ENCODE results near the gene BTNL8.
"Not testable (repeated sequence)": the region's sequence is repeated elsewhere in the genome, so short reads cannot be mapped to it uniquely, and the experiment has no call there.

BTNL8 gene

DNA sequence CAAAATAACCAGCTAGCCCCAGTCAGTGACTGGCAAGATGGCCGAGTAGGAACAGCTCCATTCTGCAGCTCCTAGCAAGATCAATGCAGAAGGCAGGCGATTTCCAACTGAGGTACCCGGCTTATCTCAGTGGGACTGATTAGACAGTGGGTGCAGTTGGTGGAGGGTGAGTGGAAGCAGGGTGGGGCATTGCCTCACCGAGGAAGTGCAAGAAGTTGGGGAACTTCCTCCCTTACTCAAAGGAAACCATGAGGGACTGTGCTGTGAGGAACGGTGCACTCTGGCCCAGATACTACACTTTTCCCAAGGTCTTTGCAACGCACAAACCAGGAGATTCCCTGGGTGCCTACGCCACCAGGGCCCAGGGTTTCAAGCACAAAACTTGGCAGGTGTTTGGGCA lies 9.6 kb upstream of the BTNL8 start:
- H3K27me3 ChIP-seq, result peaks cover 5% of the 10 kb centered on the region
- H3K27ac ChIP-seq, result peak overlapping the region; percentile 85
- peak overlapping the region in 1 of 2 experiments; percentile 42 for H3K4me3 ChIP-seq (ENCODE audit: low read depth in 1 of 2, low read length in 1 of 2)
- no peaks in the 10 kb centered on the region for H3K9me3 ChIP-seq
- no peaks in the 10 kb centered on the region for H3K36me3 ChIP-seq
- TF ChIP-seq, protein P1, sequence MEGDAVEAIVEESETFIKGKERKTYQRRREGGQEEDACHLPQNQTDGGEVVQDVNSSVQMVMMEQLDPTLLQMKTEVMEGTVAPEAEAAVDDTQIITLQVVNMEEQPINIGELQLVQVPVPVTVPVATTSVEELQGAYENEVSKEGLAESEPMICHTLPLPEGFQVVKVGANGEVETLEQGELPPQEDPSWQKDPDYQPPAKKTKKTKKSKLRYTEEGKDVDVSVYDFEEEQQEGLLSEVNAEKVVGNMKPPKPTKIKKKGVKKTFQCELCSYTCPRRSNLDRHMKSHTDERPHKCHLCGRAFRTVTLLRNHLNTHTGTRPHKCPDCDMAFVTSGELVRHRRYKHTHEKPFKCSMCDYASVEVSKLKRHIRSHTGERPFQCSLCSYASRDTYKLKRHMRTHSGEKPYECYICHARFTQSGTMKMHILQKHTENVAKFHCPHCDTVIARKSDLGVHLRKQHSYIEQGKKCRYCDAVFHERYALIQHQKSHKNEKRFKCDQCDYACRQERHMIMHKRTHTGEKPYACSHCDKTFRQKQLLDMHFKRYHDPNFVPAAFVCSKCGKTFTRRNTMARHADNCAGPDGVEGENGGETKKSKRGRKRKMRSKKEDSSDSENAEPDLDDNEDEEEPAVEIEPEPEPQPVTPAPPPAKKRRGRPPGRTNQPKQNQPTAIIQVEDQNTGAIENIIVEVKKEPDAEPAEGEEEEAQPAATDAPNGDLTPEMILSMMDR (IDR thresholded peaks at IDR 0.05), result no peak
- H3K4me1 ChIP-seq (ENCODE audit: control insufficient read depth in 1 of 2, insufficient read depth in 1 of 2, low read depth in 1 of 2, low read length in 1 of 2), result peaks cover 25% of the 10 kb centered on the region in 2 experiments

DNA sequence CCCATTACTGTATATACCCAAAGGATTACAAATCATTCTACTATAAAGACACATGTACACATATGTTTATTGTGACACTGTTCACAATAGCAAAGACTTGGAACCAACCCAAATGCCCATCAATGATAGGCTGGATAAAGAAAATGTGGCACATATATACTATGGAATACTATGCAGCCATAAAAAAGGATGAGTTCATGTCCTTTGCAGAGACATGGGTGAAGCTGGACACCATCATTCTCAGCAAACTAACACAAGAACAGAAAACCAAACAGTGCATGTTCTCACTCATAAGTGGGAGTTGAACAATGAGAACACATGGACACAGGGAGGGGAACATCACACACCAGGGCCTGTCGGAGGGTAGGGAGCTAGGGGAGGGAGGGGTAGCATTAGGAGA lies 3.6 kb upstream of the BTNL8 start:
- Histone ChIP-seq H3K27me3 (peaks cover 14% of the 10 kb centered on the region), H3K4me1 (ENCODE audit: control insufficient read depth in 1 of 2, insufficient read depth in 1 of 2, low read depth in 1 of 2, low read length in 1 of 2) (peaks cover 6 to 12% of the 10 kb centered on the region in 2 experiments)
- H3K4me3 ChIP-seq (ENCODE audit: low read depth in 1 of 2, low read length in 1 of 2); H3K27ac ChIP-seq; H3K36me3 ChIP-seq; H3K9me3 ChIP-seq: not testable (repeated sequence)

DNA sequence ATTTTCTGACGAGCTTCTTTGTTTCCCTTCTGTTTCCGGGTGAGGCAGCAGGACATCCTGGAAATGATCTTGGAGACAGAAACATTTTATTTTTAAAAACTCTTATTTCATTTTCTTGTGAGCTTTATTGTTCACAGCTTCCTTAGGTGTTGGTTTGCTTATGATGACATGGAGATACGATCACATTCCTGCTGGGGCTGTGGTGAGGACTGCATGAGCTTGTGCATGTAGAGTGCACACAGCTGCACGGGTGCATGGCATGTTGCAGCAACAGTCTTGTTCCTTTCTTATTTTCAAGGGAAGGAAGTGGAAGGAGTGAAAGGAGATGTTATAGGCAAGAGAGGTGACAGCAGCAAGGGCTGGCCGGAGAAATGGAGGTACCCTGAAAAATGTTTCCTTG lies 1.2 kb downstream of the BTNL8 start:
- H3K9me3 ChIP-seq, result no peaks in the 10 kb centered on the region
- H3K27me3 ChIP-seq, result peaks cover 14% of the 10 kb centered on the region
- TF ChIP-seq, protein P1 (IDR thresholded peaks at IDR 0.05), result no peak
- H3K4me3 ChIP-seq (ENCODE audit: low read depth in 1 of 2, low read length in 1 of 2), result no peak overlapping the region
- H3K4me1 ChIP-seq (ENCODE audit: control insufficient read depth in 1 of 2, insufficient read depth in 1 of 2, low read depth in 1 of 2, low read length in 1 of 2), result peaks cover 24 to 26% of the 10 kb centered on the region in 2 experiments
- no peaks in the 10 kb centered on the region for H3K36me3 ChIP-seq
- peak overlapping the region; percentile 59 for H3K27ac ChIP-seq

DNA sequence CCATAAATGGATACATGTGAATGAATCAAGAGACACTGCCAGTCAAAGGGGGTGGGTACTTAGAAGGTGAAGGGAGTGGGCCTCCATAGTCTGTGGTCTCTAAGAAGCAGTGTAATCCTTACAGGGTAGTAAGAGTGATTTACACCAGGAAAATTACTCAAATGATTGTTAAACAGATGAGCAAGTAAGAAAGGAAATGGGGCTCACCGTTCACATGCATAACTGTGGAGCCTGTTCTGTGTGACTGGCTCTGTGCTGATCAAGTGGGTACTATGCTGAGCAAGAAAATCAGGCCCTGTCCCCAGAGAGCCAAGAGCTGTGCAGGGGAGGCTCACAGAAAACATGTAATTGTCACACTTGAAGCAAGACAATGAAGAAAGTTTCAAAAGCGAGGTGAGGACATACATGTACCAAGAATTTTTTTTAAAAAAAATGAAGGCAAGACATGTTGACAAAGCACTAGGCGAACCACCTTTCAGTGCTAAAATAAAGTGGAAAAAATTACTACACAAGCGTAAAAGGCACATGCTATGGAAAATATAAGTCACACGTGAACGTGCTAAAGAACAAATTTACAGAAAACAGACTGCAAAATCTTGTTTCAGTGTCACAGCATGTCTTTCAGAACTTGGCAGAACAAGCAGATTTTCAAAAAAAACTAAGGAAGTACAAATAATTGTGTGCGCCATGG lies 2.5 kb downstream of the BTNL8 start:
- no peak overlapping the region for H3K4me3 ChIP-seq (ENCODE audit: low read depth in 1 of 2, low read length in 1 of 2)
- peaks cover 14% of the 10 kb centered on the region for H3K27me3 ChIP-seq
- H3K27ac ChIP-seq, result peak overlapping the region; percentile 59
- H3K9me3 ChIP-seq, result no peaks in the 10 kb centered on the region
- TF ChIP-seq, protein P1 (IDR thresholded peaks at IDR 0.05), result no peak
- peaks cover 24 to 26% of the 10 kb centered on the region in 2 experiments for H3K4me1 ChIP-seq (ENCODE audit: control insufficient read depth in 1 of 2, insufficient read depth in 1 of 2, low read depth in 1 of 2, low read length in 1 of 2)
- H3K36me3 ChIP-seq, result no peaks in the 10 kb centered on the region

DNA sequence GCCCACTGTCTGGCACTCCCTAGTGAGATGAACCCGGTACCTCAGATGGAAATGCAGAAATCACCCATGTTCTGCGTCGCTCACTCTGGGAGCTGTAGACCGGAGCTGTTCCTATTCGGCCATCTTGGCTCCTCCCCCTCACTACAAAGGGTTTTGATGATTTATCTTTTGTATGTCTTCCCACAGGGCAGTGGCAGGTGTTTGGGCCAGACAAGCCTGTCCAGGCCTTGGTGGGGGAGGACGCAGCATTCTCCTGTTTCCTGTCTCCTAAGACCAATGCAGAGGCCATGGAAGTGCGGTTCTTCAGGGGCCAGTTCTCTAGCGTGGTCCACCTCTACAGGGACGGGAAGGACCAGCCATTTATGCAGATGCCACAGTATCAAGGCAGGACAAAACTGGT lies 9.4 kb downstream of the BTNL8 start:
- Histone ChIP-seq H3K27me3 (no peaks in the 10 kb centered on the region), H3K27ac (peak overlapping the region; percentile 95), H3K4me3 (ENCODE audit: low read depth in 1 of 2, low read length in 1 of 2) (peak overlapping the region; percentile 53 to 74), H3K4me1 (ENCODE audit: control insufficient read depth in 1 of 2, insufficient read depth in 1 of 2, low read depth in 1 of 2, low read length in 1 of 2) (peaks cover 36 to 46% of the 10 kb centered on the region in 2 experiments), H3K9me3 (no peaks in the 10 kb centered on the region), H3K36me3 (peaks cover 21% of the 10 kb centered on the region)
- TF ChIP-seq, protein P1 (IDR thresholded peaks at IDR 0.05), result no peak

DNA sequence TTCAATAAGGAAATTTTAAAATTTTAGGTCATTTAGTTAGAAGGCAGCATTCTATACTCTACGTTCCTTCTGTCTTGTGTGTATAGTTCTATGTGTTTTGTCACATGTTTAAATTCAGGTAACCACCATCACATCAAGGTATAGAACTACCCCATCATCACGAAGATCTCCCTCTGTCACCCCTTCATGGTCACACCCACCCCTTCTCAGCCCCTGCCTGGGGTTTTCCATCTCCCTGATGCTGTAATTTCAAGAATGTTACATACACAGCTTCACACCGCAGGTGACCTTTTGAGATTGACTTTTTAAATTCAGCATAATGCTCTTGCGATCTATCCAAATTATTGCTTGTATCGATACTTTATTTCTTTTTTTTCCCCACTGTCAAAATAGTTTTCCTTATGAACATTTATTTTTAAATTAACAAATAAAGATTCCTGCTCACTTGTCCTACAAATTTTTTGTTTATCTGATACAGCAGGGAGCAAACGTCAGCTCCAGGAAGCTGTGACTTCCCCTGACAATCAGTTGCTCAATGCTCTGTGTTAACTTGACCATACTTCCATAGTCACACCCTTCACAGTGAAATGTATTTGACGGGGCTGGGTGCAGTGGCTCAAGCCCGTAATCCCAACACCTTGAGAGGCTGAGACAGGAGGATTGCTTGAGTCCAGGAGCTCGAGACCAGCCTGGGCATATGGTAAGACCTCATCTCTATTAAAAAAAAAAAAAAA lies 10.2 kb downstream of the BTNL8 start:
- H3K9me3 ChIP-seq, result no peaks in the 10 kb centered on the region
- peak overlapping the region; percentile 95 for H3K27ac ChIP-seq
- peaks cover 36 to 54% of the 10 kb centered on the region in 2 experiments for H3K4me1 ChIP-seq (ENCODE audit: control insufficient read depth in 1 of 2, insufficient read depth in 1 of 2, low read depth in 1 of 2, low read length in 1 of 2)
- peak overlapping the region; percentile 53 to 74 for H3K4me3 ChIP-seq (ENCODE audit: low read depth in 1 of 2, low read length in 1 of 2)
- H3K27me3 ChIP-seq, result no peaks in the 10 kb centered on the region
- peaks cover 28% of the 10 kb centered on the region for H3K36me3 ChIP-seq
- TF ChIP-seq, protein P1 (IDR thresholded peaks at IDR 0.05), result no peak
